IPS-20b (cell line): ENCODE data around the gene ATL1.
A peak's percentile ranks its signal among the peaks of the same experiment; 100 is the strongest.
"Not testable (repeated sequence)": the region's sequence is repeated elsewhere in the genome, so short reads cannot be mapped to it uniquely, and the experiment has no call there.

Source experiments
- H3K27ac ChIP-seq: one replicate; pipeline ENCODE4 v1.5.1; 2013; ENCODE audit warnings: low read length
- H3K27me3 ChIP-seq: 2 replicates; pipeline ENCODE4 v1.6.1; 2013; ENCODE audit warnings: mild to moderate bottlenecking, low read length, inconsistent platforms; ENCODE audit not compliant: insufficient read depth
- H3K36me3 ChIP-seq: 2 replicates; pipeline ENCODE4 v1.6.1; 2013; ENCODE audit warnings: low read depth, mild to moderate bottlenecking, inconsistent platforms, low read length, moderate library complexity; ENCODE audit not compliant: insufficient read depth
- H3K4me1 ChIP-seq: 2 replicates; pipeline ENCODE4 v1.6.1; 2013; ENCODE audit warnings: mild to moderate bottlenecking, control low read depth, inconsistent platforms, low read length, moderate library complexity; ENCODE audit not compliant: insufficient read depth
- H3K4me3 ChIP-seq: 2 replicates; pipeline ENCODE4 v1.5.1; 2013; ENCODE audit warnings: mild to moderate bottlenecking, low read length, inconsistent platforms
- H3K9ac ChIP-seq: 2 replicates; pipeline ENCODE4 v1.6.1; 2013; ENCODE audit warnings: low read depth, mild to moderate bottlenecking, inconsistent platforms, low read length, moderate library complexity
- H3K9me3 ChIP-seq: 2 replicates; pipeline ENCODE4 v1.6.1; 2013; ENCODE audit warnings: mild to moderate bottlenecking, low read depth, low read length, inconsistent platforms; ENCODE audit not compliant: insufficient read depth

Gene ATL1

GRCh38 chr14:50624447-50624846, 64.5 kb downstream of the ATL1 start:
- H3K36me3 ChIP-seq = peaks cover 7% of the 10 kb centered on the region; the same call in 1 of the 2 replicates
- H3K9ac ChIP-seq = no peak overlapping the region
- no peak overlapping the region for H3K4me3 ChIP-seq
- no peaks in the 10 kb centered on the region for H3K4me1 ChIP-seq
- H3K9me3 ChIP-seq = no peaks in the 10 kb centered on the region
- H3K27me3 ChIP-seq = no peaks in the 10 kb centered on the region
- no peak overlapping the region for H3K27ac ChIP-seq

GRCh38 chr14:50624947-50625346, 65.0 kb downstream of the ATL1 start:
- H3K36me3 ChIP-seq = peaks cover 12% of the 10 kb centered on the region; the same call in 1 of the 2 replicates
- H3K4me3 ChIP-seq, H3K9me3 ChIP-seq, H3K9ac ChIP-seq, H3K4me1 ChIP-seq, H3K27me3 ChIP-seq, H3K27ac ChIP-seq: not testable (repeated sequence)

GRCh38 chr14:50631408-50631821, 71.5 kb downstream of the ATL1 start:
- Histone ChIP-seq H3K27ac (no peak overlapping the region), H3K36me3 (peaks cover 49% of the 10 kb centered on the region)

GRCh38 chr14:50633954-50634353, 74.0 kb downstream of the ATL1 start:
- Histone ChIP-seq H3K4me3 (no peak overlapping the region), H3K27me3 (no peaks in the 10 kb centered on the region), H3K27ac (no peak overlapping the region), H3K9ac (no peak overlapping the region), H3K9me3 (no peaks in the 10 kb centered on the region), H3K4me1 (no peaks in the 10 kb centered on the region), H3K36me3 (peaks cover 53% of the 10 kb centered on the region)

More at GRCh38 chr14:50631408-50631821, 71.5 kb downstream of the ATL1 start:
- Histone ChIP-seq H3K27me3 (no peaks in the 10 kb centered on the region), H3K4me3 (no peak overlapping the region), H3K9me3 (no peaks in the 10 kb centered on the region), H3K4me1 (no peaks in the 10 kb centered on the region), H3K9ac (no peak overlapping the region)

GRCh38 chr14:50635141-50635540, 75.2 kb downstream of the ATL1 start:
- Histone ChIP-seq H3K27me3 (no peaks in the 10 kb centered on the region), H3K4me1 (peaks cover 7% of the 10 kb centered on the region; the same call in 1 of the 2 replicates), H3K36me3 (peaks cover 57% of the 10 kb centered on the region), H3K4me3 (no peak overlapping the region), H3K9ac (no peak overlapping the region), H3K9me3 (no peaks in the 10 kb centered on the region), H3K27ac (no peak overlapping the region)

GRCh38 chr14:50647282-50647681, 87.3 kb downstream of the ATL1 start:
- H3K9ac ChIP-seq = no peak overlapping the region
- H3K4me1 ChIP-seq = no peaks in the 10 kb centered on the region
- H3K4me3 ChIP-seq = no peak overlapping the region
- no peaks in the 10 kb centered on the region for H3K27me3 ChIP-seq
- H3K9me3 ChIP-seq = no peaks in the 10 kb centered on the region
- peaks cover 37% of the 10 kb centered on the region for H3K36me3 ChIP-seq
- no peak overlapping the region for H3K27ac ChIP-seq

GRCh38 chr14:50647753-50648152, 87.8 kb downstream of the ATL1 start:
- no peak overlapping the region for H3K27ac ChIP-seq
- peaks cover 35% of the 10 kb centered on the region for H3K36me3 ChIP-seq
- no peak overlapping the region for H3K4me3 ChIP-seq
- H3K9ac ChIP-seq = no peak overlapping the region
- no peaks in the 10 kb centered on the region for H3K27me3 ChIP-seq
- H3K9me3 ChIP-seq = no peaks in the 10 kb centered on the region
- no peaks in the 10 kb centered on the region for H3K4me1 ChIP-seq

- no peaks in the 10 kb centered on the region for H3K4me1 ChIP-seq
- H3K27me3 ChIP-seq = no peaks in the 10 kb centered on the region
- no peak overlapping the region for H3K9ac ChIP-seq
- H3K27ac ChIP-seq = no peak overlapping the region
- H3K4me3 ChIP-seq = no peak overlapping the region
- H3K36me3 ChIP-seq = peaks cover 20% of the 10 kb centered on the region; the same call in 1 of the 2 replicates
- H3K9me3 ChIP-seq = no peaks in the 10 kb centered on the region
These were observed 89.7 kb downstream of the ATL1 start for GRCh38 chr14:50649691-50650090.

- Histone ChIP-seq H3K9me3 (no peaks in the 10 kb centered on the region), H3K27ac (no peak overlapping the region)
These were observed 96.8 kb downstream of the ATL1 start for GRCh38 chr14:50656776-50657175.

GRCh38 chr14:50657753-50658152, 97.8 kb downstream of the ATL1 start:
- H3K4me3 ChIP-seq = peak overlapping the region; percentile 42; the same call in 1 of the 2 replicates
- no peaks in the 10 kb centered on the region for H3K9me3 ChIP-seq
- peak overlapping the region; percentile 30; the same call in 1 of the 2 replicates for H3K9ac ChIP-seq
- peaks cover 23% of the 10 kb centered on the region for H3K36me3 ChIP-seq
- H3K27me3 ChIP-seq = no peaks in the 10 kb centered on the region
- H3K27ac ChIP-seq = peak overlapping the region; percentile 19
- peaks cover 16% of the 10 kb centered on the region; the same call in 1 of the 2 replicates for H3K4me1 ChIP-seq

More at GRCh38 chr14:50656776-50657175, 96.8 kb downstream of the ATL1 start:
- H3K4me3 ChIP-seq = no peak overlapping the region
- H3K36me3 ChIP-seq = peaks cover 24% of the 10 kb centered on the region
- no peaks in the 10 kb centered on the region for H3K27me3 ChIP-seq
- no peak overlapping the region for H3K9ac ChIP-seq
- H3K4me1 ChIP-seq = peaks cover 16% of the 10 kb centered on the region; the same call in 1 of the 2 replicates

- H3K4me1 ChIP-seq = peaks cover 16% of the 10 kb centered on the region; the same call in 1 of the 2 replicates
- H3K36me3 ChIP-seq = peaks cover 23% of the 10 kb centered on the region
- peak overlapping the region; percentile 42; the same call in 1 of the 2 replicates for H3K4me3 ChIP-seq
- H3K27me3 ChIP-seq = no peaks in the 10 kb centered on the region
- no peaks in the 10 kb centered on the region for H3K9me3 ChIP-seq
- peak overlapping the region; percentile 30; the same call in 1 of the 2 replicates for H3K9ac ChIP-seq
- peak overlapping the region; percentile 19 for H3K27ac ChIP-seq
These were observed 98.3 kb downstream of the ATL1 start for GRCh38 chr14:50658203-50658602.

- no peak overlapping the region for H3K4me3 ChIP-seq
- no peak overlapping the region for H3K9ac ChIP-seq
- H3K27me3 ChIP-seq = no peaks in the 10 kb centered on the region
- no peak overlapping the region for H3K27ac ChIP-seq
- peaks cover 32% of the 10 kb centered on the region for H3K36me3 ChIP-seq
- H3K4me1 ChIP-seq = peaks cover 16% of the 10 kb centered on the region; the same call in 1 of the 2 replicates
- no peaks in the 10 kb centered on the region for H3K9me3 ChIP-seq
These were observed 99.5 kb downstream of the ATL1 start for GRCh38 chr14:50659327-50659974.
